NCI-H460 (cell line): ENCODE data around the gene ZNF396. TPM values are rescaled to one million over a fixed set of nuclear protein-coding genes. Genes with fewer than 3 reads are reported as not detected.

Source experiments
- DNase-seq: peaks from one replicate; pipeline ENCODE4 v3.0.0-alpha.2; 2016; ENCODE audit warnings: low read depth; ENCODE audit errors: extremely low read depth
- total RNA-seq: library from RNA; depleted of rRNA; stranded (reverse); fragments of >200 nt; shearing (Covaris generic); gene quantifications from 2 replicates; pipeline ENCODE4 v1.2.3, GENCODE V29; 2014; rRNA removed

Gene ZNF396
- total RNA-seq, 1 experiment from 2014 or later, result 1.2 TPM

- DNase-seq, result no peak
These were observed 33.6 kb downstream of the ZNF396 start for GRCh38 chr18:35343488-35343935.

- DNase-seq, result no peak
These were observed 39.9 kb downstream of the ZNF396 start for GRCh38 chr18:35337286-35337685.

- DNase-seq, result no peak
These were observed 41.3 kb downstream of the ZNF396 start for GRCh38 chr18:35335866-35336265.

GRCh38 chr18:35334821-35335220 is 42.3 kb downstream of the ZNF396 start:
- no peak for DNase-seq

- DNase-seq, result no peak
These were observed 42.9 kb downstream of the ZNF396 start for GRCh38 chr18:35334212-35334611.

- no peak for DNase-seq
These were observed 45.6 kb downstream of the ZNF396 start for GRCh38 chr18:35331367-35332087.

GRCh38 chr18:35328868-35329267 is 48.3 kb downstream of the ZNF396 start:
- DNase-seq, result no peak

GRCh38 chr18:35326695-35327387 is 50.3 kb downstream of the ZNF396 start:
- no peak for DNase-seq

GRCh38 chr18:35324926-35325655 is 52.0 kb downstream of the ZNF396 start:
- no peak for DNase-seq

GRCh38 chr18:35322486-35323458 is 54.4 kb downstream of the ZNF396 start:
- no peak for DNase-seq

Other genes starting within 250 kb of the ZNF396 start
- gene ZNF397, start 136.3 kb downstream of the ZNF396 start, total RNA-seq, result 13.8 and 15.9 TPM in 2 replicates
- 6.3 and 8.1 TPM in 2 replicates for gene ZSCAN30, start 87.1 kb downstream of the ZNF396 start, total RNA-seq
- gene ZNF24, start 32.9 kb downstream of the ZNF396 start, total RNA-seq, result 24.7 and 32.9 TPM in 2 replicates
- gene INO80C, start 120.6 kb upstream of the ZNF396 start, total RNA-seq, result 3.5 and 5.3 TPM in 2 replicates
- gene GALNT1, start 204.4 kb upstream of the ZNF396 start, total RNA-seq, result 55.8 and 63.8 TPM in 2 replicates